ENCODE data around the gene FAAP20.
"Not testable (repeated sequence)": the region's sequence is repeated elsewhere in the genome, so short reads cannot be mapped to it uniquely, and the experiment has no call there.

FAAP20 gene

GRCh38 chr1:2163205-2163604 is 31.4 kb downstream of the FAAP20 start:
- no peak for DNase-seq (ENCODE audit: low read depth in 2 of 2, low spot score in 1 of 2)

- no peak for DNase-seq (ENCODE audit: low read depth in 2 of 2, low spot score in 1 of 2)
Observed at GRCh38 chr1:2160451-2161300, 33.9 kb downstream of the FAAP20 start.

- no peak for DNase-seq (ENCODE audit: low read depth in 2 of 2, low spot score in 1 of 2)
Observed at GRCh38 chr1:2159124-2159523, 35.4 kb downstream of the FAAP20 start.

DNA sequence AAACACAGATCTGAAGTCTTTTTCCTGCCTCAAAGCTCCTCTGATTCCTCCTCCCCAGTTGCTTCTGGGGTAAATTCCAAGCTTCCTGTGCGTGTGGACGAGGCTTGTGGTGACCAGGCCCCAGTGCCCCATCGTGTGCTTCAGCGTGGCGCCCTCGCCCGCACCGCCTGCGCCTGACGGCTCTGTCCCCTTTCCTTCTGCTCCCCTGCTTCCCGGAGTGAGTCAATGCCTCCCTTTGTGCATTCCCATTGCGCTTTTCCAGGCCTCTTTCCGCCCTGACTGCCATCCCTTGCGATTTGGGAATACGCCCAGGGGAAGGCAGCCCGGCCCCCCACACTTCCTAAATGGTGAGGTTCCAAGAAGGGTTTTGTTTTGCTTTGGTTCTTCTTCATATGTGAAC is 36.3 kb downstream of the FAAP20 start:
- no peak for DNase-seq (ENCODE audit: low read depth in 2 of 2, low spot score in 1 of 2)

DNA sequence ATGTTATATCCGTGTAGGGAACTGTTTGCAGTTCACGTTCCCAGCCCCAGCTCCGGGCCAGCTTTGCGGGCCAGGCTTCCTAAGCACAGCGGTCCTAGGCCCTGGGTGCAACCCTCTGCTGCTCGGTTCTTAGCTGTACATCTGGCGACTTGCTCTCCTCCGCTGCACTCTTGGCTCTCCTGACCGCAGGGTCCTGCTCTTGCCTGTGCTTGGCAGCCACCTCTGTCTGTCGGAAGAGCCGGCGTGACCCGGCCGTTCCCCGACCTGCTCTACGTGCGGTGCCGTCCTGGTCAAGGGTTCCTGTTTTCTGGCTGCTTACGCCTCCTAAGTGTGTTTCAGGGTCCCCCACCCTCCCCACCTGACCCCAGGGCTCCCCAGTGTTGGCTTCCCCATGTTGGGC is 36.7 kb downstream of the FAAP20 start:
- DNase-seq (ENCODE audit: low read depth in 2 of 2, low spot score in 1 of 2): no peak

DNA sequence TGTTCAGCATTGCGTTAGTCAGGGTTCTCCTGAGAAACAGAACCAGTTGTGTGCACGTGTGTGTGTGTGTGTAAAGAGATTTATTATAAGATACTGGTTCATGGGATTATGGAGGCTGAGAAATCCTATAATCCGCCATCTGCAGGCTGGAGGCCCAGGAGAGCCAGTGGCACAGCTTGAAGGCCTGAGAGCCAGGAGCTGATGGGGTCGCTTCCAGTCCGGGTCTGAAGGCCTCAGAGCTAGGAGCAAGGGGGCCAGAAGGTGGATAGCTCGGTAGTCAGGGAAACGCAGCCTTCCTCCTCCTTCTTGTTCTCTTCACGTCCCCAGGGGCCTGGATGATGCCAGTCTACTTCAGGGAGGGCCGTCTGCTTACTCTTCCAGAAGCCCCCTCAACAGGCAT is 37.7 kb downstream of the FAAP20 start:
- DNase-seq (ENCODE audit: low read depth in 2 of 2, low spot score in 1 of 2): no peak

- no peak for DNase-seq (ENCODE audit: low read depth in 2 of 2, low spot score in 1 of 2)
Observed at GRCh38 chr1:2155788-2156187, 38.8 kb downstream of the FAAP20 start.

DNA sequence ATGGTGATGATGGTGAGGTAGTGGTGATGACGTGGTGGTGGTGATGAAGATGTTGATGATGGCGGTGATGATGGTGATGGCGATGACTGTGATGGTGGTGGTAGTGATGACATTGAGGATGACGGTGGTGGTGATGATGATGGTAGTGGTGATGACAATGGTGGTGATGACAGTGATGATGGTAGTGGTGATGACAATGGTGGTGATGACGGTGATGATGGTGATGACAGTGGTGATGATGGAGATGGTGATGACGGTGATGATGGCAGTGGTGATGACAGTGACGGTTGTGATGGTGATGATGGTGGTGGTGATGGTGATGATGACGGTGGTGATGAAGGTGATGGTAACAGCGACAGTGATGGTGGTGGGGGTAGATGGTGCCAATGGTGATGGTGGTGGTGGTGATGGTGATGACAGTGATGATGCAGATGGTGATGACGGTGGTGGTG is 39.4 kb downstream of the FAAP20 start:
- DNase-seq (ENCODE audit: low read depth in 2 of 2, low spot score in 1 of 2): no peak

DNA sequence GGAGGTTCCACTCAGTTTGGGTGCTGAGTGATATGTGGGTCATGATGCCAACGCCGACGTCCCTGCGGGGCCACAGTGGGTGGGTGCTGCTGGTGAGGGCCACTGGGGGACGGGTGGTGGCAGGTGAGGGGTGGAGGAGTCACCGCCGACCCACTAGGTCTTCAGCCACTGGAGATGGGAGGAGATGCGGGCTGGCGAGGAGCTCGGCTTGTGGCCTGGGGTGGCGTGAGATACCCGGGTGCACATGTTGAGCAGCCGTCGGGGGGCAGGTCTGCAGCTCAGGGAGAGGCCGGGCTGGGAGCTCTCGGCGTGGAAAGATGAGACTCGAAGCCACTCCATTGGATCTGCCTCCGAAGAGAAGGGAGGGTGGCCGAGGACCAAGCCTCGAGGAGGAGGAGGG is 40.5 kb downstream of the FAAP20 start:
- no peak for DNase-seq (ENCODE audit: low read depth in 2 of 2, low spot score in 1 of 2)

DNA sequence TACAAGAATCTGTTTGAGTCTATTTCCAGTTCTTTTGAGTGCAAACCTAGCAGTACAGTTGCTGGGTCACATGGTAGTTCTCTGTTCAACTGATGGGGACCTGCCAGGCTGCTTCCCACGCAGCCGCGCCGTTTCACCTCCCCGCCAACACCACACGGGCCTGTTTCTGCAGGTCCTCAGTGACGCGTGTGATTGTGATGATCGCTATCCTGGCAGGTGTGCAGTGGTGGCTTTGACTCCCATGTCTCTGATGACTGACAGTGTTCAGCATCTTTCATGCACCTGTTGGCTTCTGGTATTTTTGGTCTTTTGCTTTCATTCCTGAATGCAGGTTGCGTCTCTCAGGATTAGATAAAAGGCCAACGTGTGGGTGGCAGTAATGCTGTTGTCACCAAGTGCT is 41.6 kb downstream of the FAAP20 start:
- DNase-seq (ENCODE audit: low read depth in 2 of 2, low spot score in 1 of 2): no peak

DNA sequence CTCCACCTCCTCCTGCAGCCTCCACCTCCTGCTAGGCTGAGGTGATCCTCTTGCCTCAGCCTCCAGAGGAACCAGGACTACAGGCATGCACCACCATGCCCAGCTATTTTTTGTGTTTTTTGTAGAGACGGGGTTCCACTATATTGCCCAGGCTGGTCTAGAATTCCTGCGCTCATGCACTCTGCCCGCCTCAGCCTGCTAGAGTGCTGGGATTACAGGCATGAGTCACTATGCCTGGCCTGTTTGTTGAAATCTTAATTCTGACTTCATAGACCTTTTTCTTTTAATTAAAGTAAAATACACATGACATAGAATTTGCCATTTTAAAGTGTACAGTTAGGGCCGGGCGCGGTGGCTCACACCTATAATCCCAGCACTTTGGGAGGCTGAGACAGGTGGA is 42.7 kb downstream of the FAAP20 start:
- no peak for DNase-seq (ENCODE audit: low read depth in 2 of 2, low spot score in 1 of 2)

- no peak for DNase-seq (ENCODE audit: low read depth in 2 of 2, low spot score in 1 of 2)
Observed at GRCh38 chr1:2151252-2151651, 43.3 kb downstream of the FAAP20 start.

- DNase-seq (ENCODE audit: low read depth in 2 of 2, low spot score in 1 of 2): no peak
Observed at GRCh38 chr1:2150801-2151200, 43.8 kb downstream of the FAAP20 start.

- DNase-seq (ENCODE audit: low read depth in 2 of 2, low spot score in 1 of 2): peak; percentile 3 to 22
Observed at GRCh38 chr1:2148691-2149090, 45.9 kb downstream of the FAAP20 start.

DNA sequence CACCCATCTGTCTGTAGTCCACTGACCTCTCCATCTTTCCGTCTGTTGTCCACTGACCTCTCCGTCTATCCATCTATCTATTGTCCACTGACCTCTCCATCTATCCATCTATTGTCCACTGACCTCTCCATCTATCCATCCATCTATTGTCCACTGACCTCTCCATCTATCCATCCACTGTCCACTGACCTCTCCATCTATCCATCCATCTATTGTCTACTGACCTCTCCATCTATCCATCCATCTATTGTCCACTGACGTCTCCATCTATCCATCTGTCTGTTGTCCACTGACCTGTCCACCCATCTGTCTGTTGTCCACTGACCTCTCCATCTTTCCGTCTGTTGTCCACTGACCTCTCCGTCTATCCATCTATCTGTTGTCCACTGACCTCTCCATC is 46.7 kb downstream of the FAAP20 start:
- not testable (repeated sequence) for DNase-seq (ENCODE audit: low read depth in 2 of 2, low spot score in 1 of 2)

DNA sequence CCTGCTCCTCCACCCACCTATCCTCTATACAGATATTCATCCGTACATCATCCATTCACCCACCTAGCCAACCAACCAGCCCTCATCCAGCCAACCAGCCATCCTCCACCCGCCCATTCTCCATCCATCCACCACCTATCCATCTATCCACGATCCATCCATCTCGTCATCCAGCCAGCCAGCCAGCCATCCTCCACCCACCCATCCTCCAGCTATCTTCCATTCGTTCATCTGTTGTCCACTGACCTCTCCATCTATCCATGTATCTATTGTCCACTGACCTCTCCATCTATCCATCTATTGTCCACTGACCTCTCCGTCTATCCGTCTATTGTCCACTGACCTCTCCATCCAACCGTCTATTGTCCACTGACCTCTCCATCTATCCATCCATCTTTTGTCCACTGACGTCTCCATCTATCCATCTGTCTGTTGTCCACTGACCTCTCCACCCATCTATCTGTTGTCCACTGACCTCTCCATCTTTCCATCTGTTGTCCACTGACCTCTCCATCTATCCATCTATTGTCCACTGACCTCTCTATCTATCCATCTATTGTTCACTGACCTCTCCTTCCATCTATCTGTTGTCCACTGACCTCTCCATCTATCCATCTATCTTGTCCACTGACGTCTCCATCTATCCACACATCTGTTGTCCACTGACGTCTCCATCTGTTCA is 47.6 kb downstream of the FAAP20 start:
- DNase-seq (ENCODE audit: low read depth in 2 of 2, low spot score in 1 of 2): no peak

GRCh38 chr1:2145946-2146835 is 48.4 kb downstream of the FAAP20 start:
- no peak for DNase-seq (ENCODE audit: low read depth in 2 of 2, low spot score in 1 of 2)

- DNase-seq (ENCODE audit: low read depth in 2 of 2, low spot score in 1 of 2): no peak
Observed at GRCh38 chr1:2144501-2145090, 50.0 kb downstream of the FAAP20 start.

- DNase-seq (ENCODE audit: low read depth in 2 of 2, low spot score in 1 of 2): no peak
Observed at GRCh38 chr1:2143814-2144500, 50.6 kb downstream of the FAAP20 start.

DNA sequence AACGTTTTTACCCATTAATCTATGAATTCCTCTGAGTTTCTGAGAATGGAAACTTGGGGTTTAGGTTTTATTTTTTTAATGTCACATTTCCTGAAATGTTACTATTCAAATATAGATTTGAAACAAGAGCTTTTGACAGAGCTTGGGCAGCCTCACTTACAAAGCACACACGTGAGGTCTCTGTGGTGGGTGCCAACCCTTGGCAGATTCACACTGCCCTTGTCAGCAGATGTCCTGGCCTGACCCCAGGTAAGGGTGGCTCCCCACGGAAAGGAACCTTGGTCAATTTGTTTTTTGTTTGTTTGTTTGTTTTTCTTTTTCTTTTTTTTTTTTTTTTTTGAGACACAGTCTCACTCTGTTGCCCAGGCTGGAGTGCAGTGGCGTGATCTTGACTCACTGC is 53.5 kb downstream of the FAAP20 start:
- no peak for DNase-seq (ENCODE audit: low read depth in 2 of 2, low spot score in 1 of 2)
